Measurements from ENCODE around the gene HIVEP3.

Gene HIVEP3

GRCh38 chr1:41504114-41505035, 414.3 kb downstream of the HIVEP3 start (continued):
- TF ChIP-seq, protein P1, sequence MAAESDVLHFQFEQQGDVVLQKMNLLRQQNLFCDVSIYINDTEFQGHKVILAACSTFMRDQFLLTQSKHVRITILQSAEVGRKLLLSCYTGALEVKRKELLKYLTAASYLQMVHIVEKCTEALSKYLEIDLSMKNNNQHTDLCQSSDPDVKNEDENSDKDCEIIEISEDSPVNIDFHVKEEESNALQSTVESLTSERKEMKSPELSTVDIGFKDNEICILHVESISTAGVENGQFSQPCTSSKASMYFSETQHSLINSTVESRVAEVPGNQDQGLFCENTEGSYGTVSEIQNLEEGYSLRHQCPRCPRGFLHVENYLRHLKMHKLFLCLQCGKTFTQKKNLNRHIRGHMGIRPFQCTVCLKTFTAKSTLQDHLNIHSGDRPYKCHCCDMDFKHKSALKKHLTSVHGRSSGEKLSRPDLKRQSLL (tag by site-specific recombination; IDR thresholded peaks at IDR 0.05) = no peak
- TF ChIP-seq ZFP41 (tag by site-specific recombination; IDR thresholded peaks at IDR 0.05; ENCODE audit: borderline replicate concordance) (no peak), ZNF132 (tag by site-specific recombination; IDR thresholded peaks at IDR 0.05; ENCODE audit: borderline replicate concordance) (no peak), BCL11B (tag by site-specific recombination; IDR thresholded peaks at IDR 0.05; ENCODE audit: low read depth) (no peak), ZSCAN30 (tag by site-specific recombination; IDR thresholded peaks at IDR 0.05) (no peak), ZBTB44 (tag by site-specific recombination; IDR thresholded peaks at IDR 0.05) (no peak), ZNF404 (tag by site-specific recombination; IDR thresholded peaks at IDR 0.05) (no peak), PRDM4 (tag by site-specific recombination; IDR thresholded peaks at IDR 0.05) (no peak), ZNF394 (tag by site-specific recombination; IDR thresholded peaks at IDR 0.05; ENCODE audit: borderline replicate concordance) (peak; percentile 44; the same call in 1 of the 2 replicates), ZNF426 (tag by site-specific recombination; IDR thresholded peaks at IDR 0.05) (no peak), KLF7 (tag by site-specific recombination; IDR thresholded peaks at IDR 0.05; ENCODE audit: borderline replicate concordance) (no peak), ZBTB11 (tag by site-specific recombination; conservative IDR thresholded peaks at IDR 0.05; ENCODE audit: low read depth) (no peak), ZNF223 (tag by site-specific recombination; IDR thresholded peaks at IDR 0.05) (no peak), ZBTB20 (tag by site-specific recombination; IDR thresholded peaks at IDR 0.05) (no peak; the same call in 1 of the 2 replicates), ZFP3 (tag by site-specific recombination; IDR thresholded peaks at IDR 0.05; ENCODE audit: low read depth) (no peak), MEIS1 (CRISPR knock-in tag; IDR thresholded peaks at IDR 0.05; ENCODE audit: borderline replicate concordance) (no peak), ZNF658 (tag by site-specific recombination; IDR thresholded peaks at IDR 0.05) (no peak), REST (tag by site-specific recombination; IDR thresholded peaks at IDR 0.05) (no peak), SP3 (tag by site-specific recombination; IDR thresholded peaks at IDR 0.05) (no peak), ZNF324 (tag by site-specific recombination; IDR thresholded peaks at IDR 0.05) (0 out of 2 replicates have a peak, but pooled peaks have one; percentile 18), IKZF3 (tag by site-specific recombination; IDR thresholded peaks at IDR 0.05) (peak; percentile 10; the same call in 1 of the 2 replicates), GLI4 (tag by site-specific recombination; IDR thresholded peaks at IDR 0.05) (no peak), HOXC10 (CRISPR knock-in tag; IDR thresholded peaks at IDR 0.05) (no peak), YY2 (tag by site-specific recombination; IDR thresholded peaks at IDR 0.05) (no peak), ZSCAN4 (tag by site-specific recombination; IDR thresholded peaks at IDR 0.05) (no peak)

All from HEK293 (cell line).